Measurements from ENCODE around the gene SMARCAL1.

DNA sequence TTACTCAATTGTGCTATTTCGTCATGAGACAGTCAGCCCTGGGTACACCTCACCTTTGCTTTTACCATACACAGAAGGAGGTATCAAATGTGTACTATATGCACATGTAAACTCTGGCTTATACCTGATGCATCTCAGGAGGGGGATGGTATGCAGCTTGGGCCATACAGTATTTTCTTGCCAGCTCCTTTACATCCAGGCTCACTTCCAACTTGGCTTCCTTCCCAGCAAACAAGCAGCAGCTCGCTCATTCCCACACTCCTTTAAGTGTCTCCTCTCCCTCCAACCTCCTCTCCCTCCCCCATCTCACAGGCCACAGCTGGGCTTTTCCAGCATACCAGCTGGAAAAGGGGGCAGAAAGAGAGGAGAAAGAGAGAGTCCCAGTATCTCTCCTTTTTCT is 49.6 kb upstream of the SMARCAL1 start:
- TF ChIP-seq YY1 (IDR thresholded peaks at IDR 0.05; ENCODE audit: insufficient read depth, insufficient read length) = no peak
- no peak for TF ChIP-seq ZNF274 (IDR thresholded peaks at IDR 0.05; ENCODE audit: low read depth, low read length)
- no peak for TF ChIP-seq SUZ12 (IDR thresholded peaks at IDR 0.05; ENCODE audit: extremely low read depth, insufficient read depth, insufficient read length)

Measured in NT2/D1 (cell line).